Esophagus squamous epithelium (tissue), 5 donors: ENCODE data around the gene EPHX1. TPM values are rescaled to one million over a fixed set of nuclear protein-coding genes. Genes with fewer than 3 reads are reported as not detected.

Source experiments
- DNase-seq: peaks from one replicate; lab custom pipeline; 2025; lab: John Stamatoyannopoulos, UW
- H3K27ac ChIP-seq, 4 donors: fragments of 200-600 bp; sonication (generic); one replicate each; pipeline ENCODE4 v1.5.1; 2016 to 2019; ENCODE audit warnings: mild to moderate bottlenecking in 1 of 4
- H3K27me3 ChIP-seq, 4 donors: fragments of 200-600 bp; sonication (generic); 1 replicate in 3 of 4; 2 replicates in 1 of 4; pipeline versions ENCODE4 v1.5.1 to v1.6.0; 2017 to 2021; ENCODE audit warnings: antibody characterized with exemption in 1 of 4
- H3K36me3 ChIP-seq, 3 donors: fragments of 200-600 bp; sonication (generic); one replicate each; pipeline ENCODE4 v1.5.1; 2016 to 2019
- H3K4me1 ChIP-seq, 3 donors: fragments of 200-600 bp; sonication (generic); one replicate each; pipeline ENCODE4 v1.5.1; 2017 to 2019
- H3K4me3 ChIP-seq, 4 donors: fragments of 200-600 bp; sonication (generic); 1 replicate in 3 of 4; 2 replicates in 1 of 4; pipeline ENCODE4 v1.5.1; 2016 to 2019; ENCODE audit warnings: mild to moderate bottlenecking in 2 of 4, moderate library complexity in 1 of 4
- H3K9me3 ChIP-seq, 3 donors: fragments of 200-600 bp; sonication (generic); one replicate each; pipeline ENCODE4 v1.5.1; 2016 to 2019
- CTCF ChIP-seq, 6 experiments: fragments of 450-650 bp in 4 of 6; fragments of 200-600 bp in 2 of 6; sonication (generic) in 2 of 6; IDR thresholded peaks; one replicate each; pipeline ENCODE4 v1.5.1; 2016 to 2019; ENCODE audit warnings: antibody characterized with exemption in 6 of 6, mild to moderate bottlenecking in 4 of 6, moderate library complexity in 4 of 6
- POLR2A ChIP-seq, 4 donors: fragments of 450-650 bp; IDR thresholded peaks; one replicate each; pipeline ENCODE4 v1.6.1; 2017; ENCODE audit warnings: antibody characterized with exemption in 4 of 4, mild to moderate bottlenecking in 4 of 4, moderate library complexity in 3 of 4
- WGBS, 2 donors: methylation state at CpG; one replicate each; pipeline ENCODE4 v1.1.5; 2018; 5-methylcytosine and 5-hydroxymethylcytosine counted together
- intact Hi-C: fragments of 100-400 bp; cut with DNase I; formaldehyde crosslinking; loops from one replicate; pipeline ENCODE4 v1.15.0; 2022
- total RNA-seq, 4 donors: library from RNA; depleted of rRNA; stranded (reverse); fragments of >200 nt; gene quantifications; one replicate each; pipeline ENCODE4 v1.1.0, GENCODE V29; 2016
- donor health status: DM: yes; HTN: yes; CAD: no.

The EPHX1 gene
- total RNA-seq, 4 donors from 2014 or later: 78.7 to 237 (median 151) TPM

- Histone ChIP-seq H3K27ac (peak overlapping the region in 3 of 4 donors; percentile 25 to 60 (median 30)), H3K9me3 (no peaks in the 10 kb centered on the region), H3K4me3 (no peak overlapping the region), H3K4me1 (peaks cover 24 to 95% (median 71%) of the 10 kb centered on the region in 3 donors), H3K36me3 (peaks cover 0 to 33% (median 5%) of the 10 kb centered on the region in 3 donors), H3K27me3 (no peaks in the 10 kb centered on the region)
- TF ChIP-seq POLR2A (IDR thresholded peaks at IDR 0.05) (no peak), CTCF (IDR thresholded peaks at IDR 0.05) (no peak)
- 66 to 78% methylated on average over 11 to 12 of the region's 12 CpGs for WGBS, 2 donors
- intact Hi-C loops: no loop called here
- DNase-seq: no peak
Observed at GRCh38 chr1:225822655-225823403, 12.9 kb downstream of the EPHX1 start.

- H3K27ac ChIP-seq: peak overlapping the region in 3 of 4 donors; percentile 25 to 60 (median 30)
- no peaks in the 10 kb centered on the region for H3K27me3 ChIP-seq
- intact Hi-C loops: no loop called here
- peaks cover 0 to 38% (median 5%) of the 10 kb centered on the region in 3 donors for H3K36me3 ChIP-seq
- 60 to 80% methylated on average over 1 to 2 of the region's 12 CpGs for WGBS, 2 donors
- TF ChIP-seq POLR2A (IDR thresholded peaks at IDR 0.05): no peak
- no peak for TF ChIP-seq CTCF (IDR thresholded peaks at IDR 0.05)
- H3K4me1 ChIP-seq: peaks cover 16 to 86% (median 62%) of the 10 kb centered on the region in 3 donors
- no peaks in the 10 kb centered on the region for H3K9me3 ChIP-seq
- no peak overlapping the region for H3K4me3 ChIP-seq
- no peak for DNase-seq
Observed at GRCh38 chr1:225823811-225824261, 13.9 kb downstream of the EPHX1 start.

- peaks cover 16 to 81% (median 58%) of the 10 kb centered on the region in 3 donors for H3K4me1 ChIP-seq
- intact Hi-C loops: no loop called here
Observed at GRCh38 chr1:225824533-225824941, 14.6 kb downstream of the EPHX1 start.

GRCh38 chr1:225825078-225825477 is 15.2 kb downstream of the EPHX1 start:
- no peak for TF ChIP-seq CTCF (IDR thresholded peaks at IDR 0.05)
- no peak for TF ChIP-seq POLR2A (IDR thresholded peaks at IDR 0.05)

More at GRCh38 chr1:225824533-225824941, 14.6 kb downstream of the EPHX1 start:
- DNase-seq: no peak
- 75 to 88% methylated on average over 6 to 10 of the region's 12 CpGs for WGBS, 2 donors
- no peak for TF ChIP-seq CTCF (IDR thresholded peaks at IDR 0.05)
- no peak for TF ChIP-seq POLR2A (IDR thresholded peaks at IDR 0.05)
- Histone ChIP-seq H3K9me3 (no peaks in the 10 kb centered on the region), H3K27me3 (no peaks in the 10 kb centered on the region), H3K27ac (peak overlapping the region in 1 of 4 donors; percentile 60), H3K36me3 (peaks cover 0 to 45% (median 5%) of the 10 kb centered on the region in 3 donors), H3K4me3 (no peak overlapping the region)

GRCh38 chr1:225825607-225826007 is 15.7 kb downstream of the EPHX1 start:
- Histone ChIP-seq H3K27ac (peak overlapping the region in 3 of 4 donors; percentile 19 to 62 (median 50)), H3K9me3 (no peaks in the 10 kb centered on the region), H3K36me3 (peaks cover 2 to 56% (median 5%) of the 10 kb centered on the region in 3 donors), H3K4me1 (peaks cover 16 to 70% (median 47%) of the 10 kb centered on the region in 3 donors), H3K27me3 (no peaks in the 10 kb centered on the region), H3K4me3 (no peak overlapping the region)
- DNase-seq: no peak
- 60 to 66% methylated on average over 5 of the region's 7 CpGs for WGBS, 2 donors
- intact Hi-C loops: no loop called here
- TF ChIP-seq POLR2A (IDR thresholded peaks at IDR 0.05) (no peak), CTCF (IDR thresholded peaks at IDR 0.05) (no peak)

More at GRCh38 chr1:225825078-225825477, 15.2 kb downstream of the EPHX1 start:
- intact Hi-C loops: no loop called here
- Histone ChIP-seq H3K27me3 (no peaks in the 10 kb centered on the region), H3K4me1 (peaks cover 16 to 75% (median 53%) of the 10 kb centered on the region in 3 donors), H3K4me3 (no peak overlapping the region), H3K27ac (peak overlapping the region in 1 of 4 donors; percentile 62), H3K36me3 (peaks cover 0 to 51% (median 5%) of the 10 kb centered on the region in 3 donors), H3K9me3 (no peaks in the 10 kb centered on the region)
- no peak for DNase-seq
- WGBS, 2 donors: 65% methylated on average over 3 to 5 of the region's 6 CpGs
